HepG2 (cell line): ENCODE measurements around the gene SNX4. TPM values are rescaled to one million over a fixed set of nuclear protein-coding genes. Genes with fewer than 3 reads are reported as not detected.

ENCODE experiments used
- ATAC-seq: fragments of 200-7000 bp; cut with Tn5 transposase; 3 replicates; pipeline ENCODE4 v1.9.1; 2020; ENCODE audit warnings: mild to moderate bottlenecking, moderate library complexity
- BruUV-seq: library from RNA; stranded (reverse); fragments of 400-500 nt; replicated peaks from 2 replicates; lab custom pipeline; 2021; lab: Mats Ljungman, UMichigan
- CTCF ChIA-PET: fragments of 300-600 bp; formaldehyde crosslinking; extraction: SDS; loops from one replicate; lab custom pipeline; 2021; ENCODE audit warnings: low total read pairs, inconsistent platforms, low intra/inter-chr PET ratio; lab: Yijun Ruan, JAX
- POLR2A ChIA-PET: fragments of 350-600 bp; sonication (Branson Sonifier 250); formaldehyde crosslinking; loops from one replicate; lab custom pipeline; 2020; ENCODE audit warnings: antibody characterized with exemption, inconsistent platforms; lab: Yijun Ruan, JAX
- DNase-seq: peaks from one replicate; pipeline ENCODE4 v3.0.0-alpha.2; 2015; ENCODE audit warnings: low spot score
- FAIRE-seq: peaks from 3 replicates; lab custom pipeline; 2011; peaks lifted over from hg19 to GRCh38; lab: Jason Lieb, UNC
- H2AFZ ChIP-seq: one replicate; pipeline ENCODE4 v1.6.1; 2011; ENCODE audit warnings: low read length, inconsistent platforms
- H3K27ac ChIP-seq: fragments of 300-600 bp; 3 replicates; pipeline ENCODE4 v1.8.0; 2011; ENCODE audit warnings: mixed run types, mild to moderate bottlenecking, mixed read lengths, low read length, inconsistent platforms; ENCODE audit not compliant: insufficient read depth; ENCODE audit errors: extremely low read length
- H3K27me3 ChIP-seq, 2 experiments: fragments of 200-600 bp in 1 of 2; 2 replicates in 1 of 2; 3 replicates in 1 of 2; pipeline versions ENCODE4 v1.6.0 to v1.8.0; 2011; ENCODE audit warnings: low read length in 2 of 2, mild to moderate bottlenecking in 2 of 2, moderate library complexity in 2 of 2, inconsistent platforms in 1 of 2; ENCODE audit not compliant: insufficient read depth in 2 of 2, control insufficient read depth in 1 of 2
- H3K36me3 ChIP-seq, 2 experiments: fragments of 200-600 bp in 1 of 2; replicated peaks in 1 of 2; 2 replicates in 1 of 2; 3 replicates in 1 of 2; pipeline versions ENCODE4 v1.5.1 to v1.8.0; 2011; ENCODE audit warnings: low read length in 2 of 2, inconsistent platforms in 1 of 2; ENCODE audit not compliant: insufficient read depth in 2 of 2, control insufficient read depth in 1 of 2
- H3K4me1 ChIP-seq: 2 replicates; pipeline ENCODE4 v1.5.1; 2012; ENCODE audit warnings: low read length, inconsistent platforms; ENCODE audit not compliant: insufficient read depth
- H3K4me2 ChIP-seq: 2 replicates; pipeline ENCODE4 v1.6.0; 2011; ENCODE audit warnings: low read depth, low read length, inconsistent platforms
- H3K4me3 ChIP-seq, 3 experiments: fragments of 200-600 bp in 1 of 3; sonication (generic), shearing (Covaris generic) in 1 of 3; replicated peaks in 1 of 3; 2 replicates each; pipeline ENCODE4 v1.5.1; 2011 to 2016; ENCODE audit warnings: low read length in 3 of 3, inconsistent platforms in 2 of 3, low read depth in 2 of 3, mild to moderate bottlenecking in 2 of 3, control low read depth in 1 of 3, mixed read lengths in 1 of 3; ENCODE audit not compliant: insufficient read depth in 1 of 3
- H3K79me2 ChIP-seq: one replicate; pipeline ENCODE4 v1.6.1; 2011; ENCODE audit warnings: low read length, inconsistent platforms; ENCODE audit not compliant: insufficient read depth
- H3K9ac ChIP-seq: 2 replicates; pipeline ENCODE4 v1.6.0; 2011; ENCODE audit warnings: mild to moderate bottlenecking, low read depth, low read length, inconsistent platforms; ENCODE audit not compliant: insufficient read depth
- H3K9me3 ChIP-seq: 2 replicates; pipeline ENCODE4 v1.5.1; 2012; ENCODE audit warnings: mild to moderate bottlenecking, low read length
- H4K20me1 ChIP-seq: 2 replicates; pipeline ENCODE4 v1.6.0; 2011; ENCODE audit warnings: inconsistent platforms, mild to moderate bottlenecking, low read length, moderate library complexity; ENCODE audit not compliant: insufficient read depth
- ATAD3A ChIP-seq: sonication (generic); formaldehyde crosslinking; IDR thresholded peaks from 2 replicates; pipeline ENCODE4 v1.4.0; 2020; ENCODE audit warnings: missing genetic modification reagents
- BHLHE40 ChIP-seq: IDR thresholded peaks from 2 replicates; pipeline ENCODE4 v1.6.1; 2011; ENCODE audit warnings: low read length, improper control_type of control experiment
- EHMT2 ChIP-seq: fragments of 200-600 bp; sonication (generic); IDR thresholded peaks from 2 replicates; pipeline ENCODE4 v1.7.0; 2017; ENCODE audit warnings: antibody characterized with exemption, low read depth, low read length, borderline replicate concordance
- HINFP ChIP-seq: sonication (generic); formaldehyde crosslinking; IDR thresholded peaks from 2 replicates; pipeline ENCODE4 v1.4.0; 2020; ENCODE audit warnings: low read depth, mild to moderate bottlenecking, missing genetic modification reagents
- KDM3A ChIP-seq: IDR thresholded peaks from 2 replicates; pipeline ENCODE4 v1.6.1; 2018; ENCODE audit warnings: low read depth, missing compliant biosample characterization
- MAFF ChIP-seq: IDR thresholded peaks from 2 replicates; pipeline ENCODE4 v1.6.1; 2011; ENCODE audit warnings: low read depth, low read length, improper control_type of control experiment
- MIER2 ChIP-seq: IDR thresholded peaks from 2 replicates; pipeline ENCODE4 v1.6.1; 2016; ENCODE audit warnings: missing biosample characterization, missing genetic modification reagents
- RXRA ChIP-seq: sonication (generic); formaldehyde crosslinking; IDR thresholded peaks from 2 replicates; pipeline ENCODE4 v1.5.1; 2020; ENCODE audit warnings: missing genetic modification reagents
- XRCC5 ChIP-seq: fragments of 200-400 bp; formaldehyde crosslinking; optimal IDR thresholded peaks from 2 replicates; pipeline ENCODE3; 2017; ENCODE audit warnings: mild to moderate bottlenecking, low read length
- ZNF543 ChIP-seq: sonication (generic); formaldehyde crosslinking; IDR thresholded peaks from 2 replicates; pipeline ENCODE4 v1.4.0; 2020; ENCODE audit warnings: mild to moderate bottlenecking, missing genetic modification reagents
- ZNF670 ChIP-seq: sonication (generic); formaldehyde crosslinking; IDR thresholded peaks from 2 replicates; pipeline ENCODE4 v1.8.0; 2022; ENCODE audit warnings: mild to moderate bottlenecking, missing genetic modification reagents, borderline replicate concordance
- ZNF674 ChIP-seq: sonication (generic); formaldehyde crosslinking; IDR thresholded peaks from 2 replicates; pipeline ENCODE4 v1.5.0; 2020; ENCODE audit warnings: low read depth, mild to moderate bottlenecking, missing genetic modification reagents
- ZNF878 ChIP-seq: sonication (generic); formaldehyde crosslinking; IDR thresholded peaks from 2 replicates; pipeline ENCODE4 v1.8.1; 2023; ENCODE audit warnings: mild to moderate bottlenecking, missing genetic modification reagents, moderate library complexity
- ZSCAN9 ChIP-seq: IDR thresholded peaks from 2 replicates; pipeline ENCODE4 v1.6.1; 2016; ENCODE audit warnings: borderline replicate concordance
- WGBS: methylation state at CpG from one replicate; pipeline ENCODE4 v1.1.6; 2017; ENCODE audit warnings: low lambda C conversion rate; 5-methylcytosine and 5-hydroxymethylcytosine counted together
- in situ Hi-C: cut with HindIII; loops from 2 replicates; pipeline ENCODE4 v1.10.0; 2017; ENCODE audit warnings: low pct_unique_long_range_greater_than_20kb; ENCODE audit not compliant: extremely low pct_ligation_motif_present
- intact Hi-C: fragments of 100-400 bp; cut with micrococcal nuclease; formaldehyde crosslinking; loops from one replicate; pipeline ENCODE4 v1.10.0; 2022; ENCODE audit not compliant: unreplicated experiment
- polyA plus RNA-seq, 8 experiments: library from polyadenylated mRNA; depleted of rRNA in 3 of 8; stranded (reverse) in 7 of 8; unstranded in 1 of 8; fragments of >200 nt; fragmentation: Illumina TruSeq in 4 of 8; extraction: Trizol in 4 of 8; gene quantifications; 2 replicates each; pipeline versions ENCODE4 v1.2.1 to v1.2.3, GENCODE V29; 2011 to 2016; ENCODE audit warnings: low read depth in 4 of 8, missing spikeins in 1 of 8, mixed read lengths in 1 of 8; ENCODE audit not compliant: insufficient read depth in 1 of 8
- total RNA-seq, 5 experiments: library from RNA; depleted of rRNA; stranded (reverse); fragments of >200 nt; fragmentation: Illumina TruSeq; extraction: Trizol; gene quantifications; 2 replicates each; pipeline ENCODE4 v1.2.3, GENCODE V29; 2016; ENCODE audit warnings: low read depth in 1 of 5
- TF ChIP-seq, protein P1 (sequence below): sonication (generic); formaldehyde crosslinking; IDR thresholded peaks from 2 replicates; pipeline ENCODE4 v1.5.1; 2020; ENCODE audit warnings: missing genetic modification reagents, mild to moderate bottlenecking, borderline replicate concordance
- TF ChIP-seq, protein P2 (sequence below): sonication (generic); formaldehyde crosslinking; IDR thresholded peaks from 2 replicates; pipeline ENCODE4 v1.8.1; 2023; ENCODE audit warnings: mild to moderate bottlenecking, inconsistent platforms, moderate library complexity, missing genetic modification reagents, borderline replicate concordance
- TF ChIP-seq, protein P3 (sequence below): sonication (generic); formaldehyde crosslinking; IDR thresholded peaks from 2 replicates; pipeline ENCODE4 v1.5.0; 2020; ENCODE audit warnings: missing genetic modification reagents, mild to moderate bottlenecking, borderline replicate concordance

SNX4 gene
- total and polyA plus RNA-seq, 2 of the 13 experiments (the other 11 are each of a cell fraction or from before 2014, with no cell fraction given) = 18.1 to 73.6 TPM

- peaks cover 12 to 52% of the 10 kb centered on the region in 2 experiments for H3K36me3 ChIP-seq
- no peaks in the 10 kb centered on the region for H3K4me1 ChIP-seq
- intact Hi-C loops (no loop called here), in situ Hi-C loops (no loop called here)
- H2AFZ ChIP-seq = no peak overlapping the region
- no peak overlapping the region for H3K9ac ChIP-seq
- H3K4me3 ChIP-seq = no peak overlapping the region
- no peaks in the 10 kb centered on the region for H3K79me2 ChIP-seq
- WGBS = over 99% methylated on average over 6 of the region's 6 CpGs
- H3K9me3 ChIP-seq = no peaks in the 10 kb centered on the region
- no TSS peak for BruUV-seq
- no peaks in the 10 kb centered on the region for H4K20me1 ChIP-seq
- no peak overlapping the region for H3K4me2 ChIP-seq
- H3K27ac ChIP-seq = no peak overlapping the region
- no peak for DNase-seq
- H3K27me3 ChIP-seq = no peaks in the 10 kb centered on the region
- ChIA-PET CTCF (no interaction called here), POLR2A (no interaction called here)
- TF ChIP-seq ATAD3A (CRISPR knock-in tag) (no peak), EHMT2 (no peak), ZSCAN9 (no peak), KDM3A (CRISPR knock-in tag) (no peak), MAFF (no peak), ZNF670 (CRISPR knock-in tag) (no peak), RXRA (CRISPR knock-in tag) (no peak), XRCC5 (no peak), ZNF543 (no peak)
- TF ChIP-seq, protein P1, sequence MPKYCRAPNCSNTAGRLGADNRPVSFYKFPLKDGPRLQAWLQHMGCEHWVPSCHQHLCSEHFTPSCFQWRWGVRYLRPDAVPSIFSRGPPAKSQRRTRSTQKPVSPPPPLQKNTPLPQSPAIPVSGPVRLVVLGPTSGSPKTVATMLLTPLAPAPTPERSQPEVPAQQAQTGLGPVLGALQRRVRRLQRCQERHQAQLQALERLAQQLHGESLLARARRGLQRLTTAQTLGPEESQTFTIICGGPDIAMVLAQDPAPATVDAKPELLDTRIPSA (CRISPR knock-in tag) = no peak
- no peak for ATAC-seq
- no peak for FAIRE-seq
Measured at GRCh38 chr3:125461896-125462295, 58.1 kb downstream of the SNX4 start.

- Histone ChIP-seq H3K27ac (no peak overlapping the region), H3K9ac (no peak overlapping the region), H3K9me3 (no peaks in the 10 kb centered on the region), H2AFZ (no peak overlapping the region), H3K79me2 (no peaks in the 10 kb centered on the region), H3K4me1 (no peaks in the 10 kb centered on the region), H3K27me3 (no peaks in the 10 kb centered on the region), H3K4me3 (no peak overlapping the region), H4K20me1 (no peaks in the 10 kb centered on the region), H3K4me2 (no peak overlapping the region), H3K36me3 (peaks cover 12 to 55% of the 10 kb centered on the region in 2 experiments)
- no peak for ATAC-seq
- intact Hi-C loops = no loop called here
- WGBS = 95% methylated on average over 3 of the region's 3 CpGs
- ChIA-PET CTCF (no interaction called here), POLR2A (no interaction called here)
- no TSS peak for BruUV-seq
- FAIRE-seq = no peak
- in situ Hi-C loops = no loop called here
- DNase-seq = no peak
- TF ChIP-seq, protein P2, sequence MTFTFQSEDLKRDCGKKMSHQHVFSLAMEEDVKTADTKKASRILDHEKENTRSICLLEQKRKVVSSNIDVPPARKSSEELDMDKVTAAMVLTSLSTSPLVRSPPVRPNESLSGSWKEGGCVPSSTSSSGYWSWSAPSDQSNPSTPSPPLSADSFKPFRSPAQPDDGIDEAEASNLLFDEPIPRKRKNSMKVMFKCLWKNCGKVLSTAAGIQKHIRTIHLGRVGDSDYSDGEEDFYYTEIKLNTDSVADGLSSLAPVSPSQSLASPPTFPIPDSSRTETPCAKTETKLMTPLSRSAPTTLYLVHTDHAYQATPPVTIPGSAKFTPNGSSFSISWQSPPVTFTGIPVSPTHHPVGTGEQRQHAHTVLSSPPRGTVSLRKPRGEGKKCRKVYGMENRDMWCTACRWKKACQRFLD (CRISPR knock-in tag) = no peak
- TF ChIP-seq HINFP (CRISPR knock-in tag) = no peak
- TF ChIP-seq BHLHE40 = no peak
- TF ChIP-seq, protein P3, sequence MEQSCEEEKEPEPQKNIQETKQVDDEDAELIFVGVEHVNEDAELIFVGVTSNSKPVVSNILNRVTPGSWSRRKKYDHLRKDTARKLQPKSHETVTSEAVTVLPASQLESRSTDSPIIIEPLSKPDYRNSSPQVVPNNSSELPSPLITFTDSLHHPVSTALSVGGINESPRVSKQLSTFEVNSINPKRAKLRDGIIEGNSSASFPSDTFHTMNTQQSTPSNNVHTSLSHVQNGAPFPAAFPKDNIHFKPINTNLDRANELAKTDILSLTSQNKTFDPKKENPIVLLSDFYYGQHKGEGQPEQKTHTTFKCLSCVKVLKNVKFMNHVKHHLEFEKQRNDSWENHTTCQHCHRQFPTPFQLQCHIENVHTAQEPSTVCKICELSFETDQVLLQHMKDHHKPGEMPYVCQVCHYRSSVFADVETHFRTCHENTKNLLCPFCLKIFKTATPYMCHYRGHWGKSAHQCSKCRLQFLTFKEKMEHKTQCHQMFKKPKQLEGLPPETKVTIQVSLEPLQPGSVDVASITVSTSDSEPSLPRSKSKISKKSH = no peak
- no peak for TF ChIP-seq MIER2 (CRISPR knock-in tag)
- no peak for TF ChIP-seq ZNF878 (CRISPR knock-in tag)
- no peak for TF ChIP-seq ZNF674 (CRISPR knock-in tag)
Measured at GRCh38 chr3:125460233-125460632, 59.8 kb downstream of the SNX4 start.
